LNCAP (cell line): Measurements from ENCODE around the gene MDFI.

Experiments
- TF ChIP-seq, protein P1 (sequence below): fragments of 450-650 bp; IDR thresholded peaks from 2 replicates; pipeline ENCODE4 v1.5.1; 2017; ENCODE audit warnings: mild to moderate bottlenecking

MDFI gene

DNA sequence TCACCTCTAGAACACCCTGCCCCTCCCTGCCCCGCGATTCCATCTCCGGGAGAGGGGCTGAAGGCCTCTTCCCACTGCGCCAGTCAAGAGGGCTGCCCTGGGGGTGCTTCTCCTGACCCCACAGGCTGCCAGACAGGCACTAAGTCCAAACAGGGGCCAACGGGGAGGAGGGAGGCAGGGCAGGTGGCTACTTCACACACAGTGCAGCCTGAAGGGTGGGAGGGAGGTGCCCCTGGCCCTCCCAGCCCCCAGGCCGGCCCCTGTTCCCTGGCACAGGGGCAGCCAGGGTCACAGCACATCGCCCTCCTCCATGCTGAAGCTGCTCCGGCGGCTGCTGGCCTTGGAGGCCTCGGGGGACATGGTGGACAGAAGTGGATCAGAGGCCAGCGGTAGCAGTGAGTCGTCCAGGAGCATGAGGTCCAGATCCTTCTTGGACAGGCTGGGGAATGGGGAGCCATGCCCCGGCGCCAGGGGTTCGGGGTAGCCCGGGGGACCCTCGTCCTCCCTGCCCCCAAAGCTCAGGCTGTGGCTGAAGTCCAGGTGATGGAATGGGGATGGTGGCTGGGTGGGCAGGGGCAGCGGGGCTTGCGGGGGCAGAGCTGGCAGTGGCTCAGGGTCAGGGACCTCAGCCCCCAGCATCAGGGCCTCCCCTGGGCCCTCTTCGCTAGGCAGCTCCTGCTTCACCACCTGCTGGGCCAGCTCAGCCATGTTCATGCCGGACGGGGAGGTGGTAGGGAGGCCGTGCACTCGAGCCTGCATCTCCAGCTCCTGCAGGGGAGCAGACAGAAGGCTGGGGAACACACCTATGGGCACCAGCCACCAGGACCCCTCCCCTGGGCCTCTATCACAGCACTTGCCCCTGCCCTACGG, 46.3 kb downstream of the MDFI start:
- TF ChIP-seq, protein P1, sequence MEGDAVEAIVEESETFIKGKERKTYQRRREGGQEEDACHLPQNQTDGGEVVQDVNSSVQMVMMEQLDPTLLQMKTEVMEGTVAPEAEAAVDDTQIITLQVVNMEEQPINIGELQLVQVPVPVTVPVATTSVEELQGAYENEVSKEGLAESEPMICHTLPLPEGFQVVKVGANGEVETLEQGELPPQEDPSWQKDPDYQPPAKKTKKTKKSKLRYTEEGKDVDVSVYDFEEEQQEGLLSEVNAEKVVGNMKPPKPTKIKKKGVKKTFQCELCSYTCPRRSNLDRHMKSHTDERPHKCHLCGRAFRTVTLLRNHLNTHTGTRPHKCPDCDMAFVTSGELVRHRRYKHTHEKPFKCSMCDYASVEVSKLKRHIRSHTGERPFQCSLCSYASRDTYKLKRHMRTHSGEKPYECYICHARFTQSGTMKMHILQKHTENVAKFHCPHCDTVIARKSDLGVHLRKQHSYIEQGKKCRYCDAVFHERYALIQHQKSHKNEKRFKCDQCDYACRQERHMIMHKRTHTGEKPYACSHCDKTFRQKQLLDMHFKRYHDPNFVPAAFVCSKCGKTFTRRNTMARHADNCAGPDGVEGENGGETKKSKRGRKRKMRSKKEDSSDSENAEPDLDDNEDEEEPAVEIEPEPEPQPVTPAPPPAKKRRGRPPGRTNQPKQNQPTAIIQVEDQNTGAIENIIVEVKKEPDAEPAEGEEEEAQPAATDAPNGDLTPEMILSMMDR: no peak

DNA sequence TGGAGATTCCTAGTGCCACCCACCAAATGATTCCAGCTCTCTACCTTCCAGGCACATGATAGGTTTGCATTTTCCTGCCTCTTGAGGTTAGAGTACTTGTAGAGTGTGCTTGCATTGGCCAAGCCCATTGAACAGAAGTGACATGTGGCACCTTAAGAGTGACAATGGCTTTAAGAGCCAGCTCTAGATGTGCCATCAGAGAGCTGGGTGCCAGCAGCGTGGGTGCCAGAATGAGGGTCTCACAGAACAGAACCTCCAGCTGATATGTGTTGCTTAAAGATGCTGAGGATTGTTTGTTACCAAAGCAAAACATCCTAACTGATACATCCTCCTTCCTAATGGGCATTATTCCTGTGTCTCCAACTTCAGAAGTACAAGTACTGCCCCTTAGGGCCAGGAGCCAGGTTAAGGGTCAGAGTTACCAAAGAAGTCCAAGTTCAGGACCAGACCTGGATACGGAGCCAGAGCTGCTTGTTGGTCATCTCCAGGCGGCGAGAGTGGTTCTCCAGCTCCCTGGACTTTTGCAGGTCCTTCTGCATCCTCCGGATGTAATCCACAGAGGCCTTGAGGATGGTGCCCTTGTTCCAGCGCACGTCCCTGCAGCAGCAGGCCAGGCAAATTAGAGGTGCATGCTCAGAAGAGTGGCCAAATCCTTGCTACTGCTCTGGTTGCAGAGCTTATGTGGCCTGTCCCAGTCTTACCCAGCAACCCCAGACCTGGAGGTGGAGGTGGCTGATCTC, 47.5 kb downstream of the MDFI start:
- TF ChIP-seq, protein P1: no peak

GRCh38 chr6:41687501-41688175, 49.4 kb downstream of the MDFI start:
- TF ChIP-seq, protein P1: no peak

DNA sequence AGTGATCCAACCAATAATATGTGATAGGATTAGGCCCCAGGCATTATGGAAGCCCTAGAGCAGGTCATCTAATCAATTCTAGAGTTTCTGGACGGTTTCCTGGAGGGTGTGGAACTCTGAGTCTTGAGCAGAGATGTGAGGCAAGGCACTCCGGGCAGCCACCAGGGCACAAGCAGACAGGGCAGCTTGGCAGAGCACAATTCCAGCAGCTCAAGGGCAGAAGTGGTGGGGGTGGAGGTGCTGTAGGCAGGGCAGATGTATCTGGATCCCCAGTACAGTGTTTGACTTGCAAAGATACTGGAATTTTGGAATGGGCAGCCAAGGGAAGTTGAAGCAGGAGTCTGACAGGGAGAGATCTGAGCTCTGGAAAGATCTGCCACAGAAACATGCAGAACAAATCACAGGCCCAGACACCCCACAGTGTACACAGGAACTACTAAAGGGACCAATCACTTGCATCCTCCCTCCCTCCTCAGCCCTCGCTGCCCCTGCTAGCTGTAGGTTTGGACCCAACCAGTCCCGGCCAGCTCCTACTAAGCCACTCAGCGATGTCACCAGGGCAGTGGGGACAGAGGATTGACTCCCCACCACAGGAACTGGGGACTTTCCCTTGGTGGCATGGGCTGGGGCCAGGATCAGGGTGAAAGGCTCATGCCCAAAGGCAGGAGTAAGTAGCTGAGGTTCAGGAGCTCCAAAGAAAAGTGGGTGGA, 50.1 kb downstream of the MDFI start:
- TF ChIP-seq, protein P1: no peak

DNA sequence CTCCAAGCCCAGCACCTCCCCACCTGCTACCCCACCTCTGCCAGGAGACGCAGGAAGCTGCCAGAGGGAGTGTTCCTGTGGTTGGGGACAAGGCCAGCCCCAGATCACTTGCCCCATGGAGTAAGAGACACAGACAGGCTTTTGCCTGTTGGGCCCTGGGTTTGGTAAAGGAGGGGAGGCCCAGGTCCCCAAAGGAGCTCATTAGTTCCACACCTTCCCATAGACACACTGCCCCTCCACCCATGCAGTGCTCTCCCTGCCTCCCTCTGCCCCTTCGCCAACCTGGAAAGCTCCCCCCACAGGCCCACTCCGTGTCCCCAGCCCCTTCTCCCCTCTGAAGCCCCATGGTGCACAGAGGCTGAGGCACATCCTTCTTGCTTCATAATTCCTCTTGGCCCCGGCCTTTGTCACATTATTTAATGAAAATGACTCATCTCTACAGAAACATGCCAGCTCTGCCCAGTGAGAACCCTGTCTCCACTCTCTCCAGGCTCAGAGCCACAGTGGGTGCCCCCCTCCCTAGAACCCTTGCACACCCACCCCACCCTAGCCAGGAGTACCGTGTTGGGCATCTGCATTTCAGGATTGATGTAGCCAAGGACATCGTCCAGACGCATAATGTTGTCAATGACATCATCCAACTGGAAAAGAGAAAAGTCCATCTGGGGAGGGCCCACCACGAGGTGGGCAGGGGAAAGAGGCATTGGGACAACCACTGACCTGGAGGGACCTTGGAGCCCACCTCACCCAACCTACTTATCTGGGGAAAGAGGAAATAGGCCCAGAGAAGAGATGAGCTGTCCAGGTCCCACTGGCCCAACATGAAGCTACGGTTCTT, 51.1 kb downstream of the MDFI start:
- TF ChIP-seq, protein P1: no peak

- TF ChIP-seq, protein P1: no peak
Observed at GRCh38 chr6:41690541-41691330, 52.5 kb downstream of the MDFI start.
